Lung microvascular endothelial cell (primary cell): ENCODE data around the gene ITGA6. TPM values are rescaled to one million over a fixed set of nuclear protein-coding genes. Genes with fewer than 3 reads are reported as not detected.
A peak's percentile ranks its signal among the peaks of the same experiment; 100 is the strongest.

Experiments used
- DNase-seq, 2 donors: peaks; one replicate each; pipeline versions ENCODE4 v3.0.0 to v3.0.0-alpha.2; 2010; ENCODE audit warnings: low read depth in 2 of 2
- total RNA-seq: library from RNA; depleted of rRNA; stranded (reverse); fragments of >200 nt; gene quantifications from 2 replicates; pipeline ENCODE4 v1.2.1, GENCODE V29; 2014

Gene ITGA6
- total RNA-seq, 1 donor from 2014 or later: 91.1 TPM

DNA sequence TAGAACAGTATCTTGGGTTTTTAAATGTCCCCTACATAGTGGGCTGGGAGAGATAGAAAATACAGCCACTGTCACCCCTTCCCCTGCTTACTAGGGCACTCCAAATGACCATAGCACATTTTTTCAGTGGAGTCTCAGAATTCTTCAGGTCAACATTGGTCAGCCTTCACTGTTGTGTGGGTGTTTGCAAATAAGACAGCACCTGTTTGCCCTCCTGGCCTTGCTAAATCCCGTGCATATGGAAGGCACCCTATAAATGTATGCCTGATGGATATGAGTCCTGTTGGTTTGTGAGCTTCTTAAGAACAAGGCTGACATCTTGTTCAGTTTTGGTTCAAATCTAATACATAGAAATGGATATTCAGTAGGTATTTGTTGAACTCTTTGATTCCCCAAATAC lies 12.5 kb downstream of the ITGA6 start:
- no peak for DNase-seq

DNA sequence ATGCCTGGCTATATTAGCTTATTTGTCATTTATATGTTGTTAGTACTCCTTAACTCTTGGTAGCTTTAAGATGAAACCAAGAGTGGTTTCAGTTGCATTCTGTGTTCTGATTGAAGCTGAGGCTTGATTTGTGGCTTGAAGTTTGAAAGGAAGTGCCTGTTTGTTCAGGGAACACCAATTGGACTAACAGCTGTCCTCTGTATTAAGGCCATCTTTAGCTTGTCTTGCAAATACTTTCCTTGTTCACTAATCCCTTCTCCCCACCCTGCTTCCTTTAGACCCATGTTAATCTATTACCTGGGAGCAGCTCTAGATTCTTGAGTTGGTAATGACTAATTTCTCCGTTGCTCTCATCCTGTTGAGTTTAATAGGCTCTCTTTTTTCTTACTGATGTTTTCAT lies 13.4 kb downstream of the ITGA6 start:
- DNase-seq: peak in 1 of 2 donors; percentile 46

DNA sequence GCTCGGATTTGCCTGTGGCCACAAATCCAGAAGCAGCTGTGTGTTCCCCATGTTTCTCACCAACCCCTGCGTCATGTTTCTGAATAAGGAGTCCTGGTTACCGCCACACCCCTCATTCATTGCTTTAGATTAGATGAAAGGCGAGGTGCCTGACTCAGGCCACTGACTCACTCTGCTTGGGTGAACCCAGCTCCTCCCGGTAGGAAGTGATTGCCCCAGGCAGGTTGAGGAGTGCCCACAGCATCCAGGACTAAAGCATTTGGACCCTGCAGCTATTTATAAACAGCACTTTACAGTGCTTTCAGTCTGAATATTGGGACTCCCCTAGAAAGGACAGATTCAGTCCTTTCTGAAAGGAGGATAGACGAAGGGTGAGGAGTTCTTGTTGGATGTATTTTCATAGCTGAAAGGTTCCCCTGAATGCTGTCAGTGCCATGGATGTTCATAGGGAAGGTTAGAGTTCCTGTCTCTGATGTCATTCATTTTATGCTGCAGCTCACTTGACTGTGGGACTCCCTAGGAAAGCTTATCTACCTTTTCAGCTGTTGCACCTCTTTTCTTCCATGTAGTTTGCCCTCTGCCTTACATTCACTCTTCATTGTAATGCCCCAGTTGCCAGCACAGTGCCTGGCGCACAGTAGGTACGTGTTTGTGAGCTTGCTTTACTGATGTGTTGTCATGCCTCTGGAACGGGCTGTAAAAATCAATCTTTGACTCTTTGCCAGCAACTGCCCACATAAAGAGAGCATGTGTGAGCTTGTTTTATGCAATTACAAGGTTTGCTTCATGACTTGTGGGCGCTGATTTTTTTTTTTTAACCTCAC lies 14.9 kb downstream of the ITGA6 start:
- peak; percentile 53 to 89 for DNase-seq

- peak in 1 of 2 donors; percentile 55 for DNase-seq
Observed at GRCh38 chr2:172445851-172446250, 18.5 kb downstream of the ITGA6 start.

- DNase-seq: peak; percentile 45 to 79
Observed at GRCh38 chr2:172446474-172447063, 19.2 kb downstream of the ITGA6 start.

DNA sequence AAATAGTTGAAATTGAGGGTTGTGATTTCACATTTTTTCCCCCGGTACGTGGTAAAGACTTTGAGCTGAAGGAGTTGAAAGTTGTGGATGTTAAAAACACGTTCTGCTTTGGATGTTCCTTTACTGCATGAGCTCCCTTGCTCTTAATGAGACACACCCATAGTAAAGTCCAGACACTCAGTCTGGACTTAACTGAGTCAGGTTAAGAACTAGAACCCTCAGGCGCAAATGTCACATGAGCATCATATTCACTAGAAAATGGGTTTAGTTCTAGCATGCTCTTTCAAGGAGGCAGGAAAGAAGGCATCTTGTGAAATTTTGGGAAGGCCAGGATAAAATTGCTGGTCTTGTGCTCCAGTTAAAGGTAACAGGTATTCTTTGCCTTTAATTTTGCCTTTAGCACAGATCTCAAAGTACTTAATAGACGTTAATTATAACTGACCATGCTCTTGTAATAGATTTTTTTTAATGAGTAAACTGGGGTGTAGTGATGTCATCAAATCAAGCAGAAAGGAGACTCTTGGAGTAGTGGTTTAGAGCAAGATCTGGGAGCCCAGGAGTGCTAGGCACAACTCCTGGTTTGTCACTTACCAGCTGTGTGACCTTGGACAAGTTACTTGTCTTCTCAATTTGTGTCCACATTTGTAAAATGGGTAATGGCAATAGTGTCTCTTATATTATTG lies 20.6 kb downstream of the ITGA6 start:
- DNase-seq: no peak

DNA sequence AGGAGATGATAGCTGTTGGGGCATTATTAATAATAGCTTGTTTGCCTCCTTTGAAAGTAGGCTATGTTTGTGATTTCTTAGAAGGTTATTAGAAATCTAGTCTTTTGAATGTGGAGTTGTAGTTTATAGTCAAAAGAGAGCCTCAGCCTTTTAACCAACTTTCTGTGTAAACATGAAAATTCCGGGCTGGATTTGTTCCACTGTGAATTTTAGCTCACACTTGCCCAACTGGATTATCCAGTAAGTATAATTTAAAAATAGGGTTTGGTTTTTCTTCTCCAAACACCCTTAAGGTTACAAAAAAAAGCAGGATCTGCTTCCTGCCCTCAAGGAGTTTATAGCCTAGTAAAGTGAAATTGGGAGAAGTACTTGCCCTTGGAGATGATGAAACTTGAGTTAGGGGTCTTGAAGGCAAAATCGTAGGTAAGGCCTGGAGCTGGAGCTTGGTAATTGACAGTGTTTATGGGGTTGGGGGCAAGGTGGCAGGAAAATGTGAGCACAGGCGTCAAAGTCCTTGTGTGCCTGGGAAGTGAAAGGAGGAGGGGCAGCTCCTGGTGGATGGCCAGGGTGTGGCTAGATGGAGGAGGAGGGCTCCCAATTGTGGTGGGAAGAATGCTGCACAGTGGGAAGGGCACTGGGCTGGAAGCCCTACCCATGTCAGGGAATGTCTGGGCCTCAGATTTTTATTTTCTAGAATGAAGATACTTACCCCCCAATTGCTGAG lies 21.3 kb downstream of the ITGA6 start:
- DNase-seq: no peak

DNA sequence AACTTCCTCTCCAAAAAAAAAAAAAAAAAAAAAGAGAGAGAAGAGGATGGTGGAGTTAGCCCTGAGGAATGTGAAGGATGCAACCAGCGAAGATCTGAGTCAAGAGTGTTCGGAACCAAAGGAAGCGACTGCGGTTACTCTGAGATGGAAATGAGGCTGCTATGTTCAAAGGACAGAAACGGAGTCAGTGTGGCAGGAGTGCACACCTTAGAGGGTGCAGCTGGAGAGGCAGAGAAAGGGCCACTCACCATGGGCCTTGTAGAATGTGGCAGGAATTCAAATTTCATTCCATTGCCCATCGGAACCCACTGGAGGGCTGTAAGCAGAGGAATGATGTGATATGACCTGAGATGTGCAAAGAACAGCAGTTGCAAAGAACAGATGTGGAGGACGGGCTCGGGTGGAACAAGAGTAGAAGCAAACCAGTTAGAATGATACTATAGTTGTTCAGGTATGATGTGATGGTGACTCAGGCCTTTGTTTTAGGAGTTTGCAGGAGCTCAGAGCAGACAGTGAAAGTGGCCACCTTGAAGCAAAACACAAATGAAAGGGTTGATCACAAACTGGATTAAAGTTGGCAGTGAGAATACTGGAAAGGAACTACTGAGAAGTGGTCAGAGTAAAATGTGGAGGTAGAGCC lies 22.6 kb downstream of the ITGA6 start:
- no peak for DNase-seq

GRCh38 chr2:172451923-172452322 lies 24.5 kb downstream of the ITGA6 start:
- DNase-seq: no peak

DNA sequence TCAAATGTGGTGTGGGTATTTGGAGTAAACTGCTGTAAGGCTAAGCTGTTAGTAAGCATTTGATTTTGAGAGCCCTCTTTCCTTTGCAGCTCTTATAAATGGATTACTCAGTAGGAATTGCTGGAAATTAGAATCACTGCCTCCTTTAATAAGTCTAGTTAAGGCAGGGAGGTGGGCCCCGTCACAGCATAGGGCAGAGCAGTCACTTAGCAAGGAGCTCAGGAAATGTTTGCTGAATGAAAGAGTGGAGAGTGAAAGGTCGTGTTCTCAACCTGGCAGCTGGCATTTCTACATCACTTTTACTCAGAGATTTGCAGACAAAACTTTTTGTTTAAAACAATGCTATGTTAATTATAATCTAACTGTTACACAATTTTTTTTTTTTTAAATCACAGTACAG lies 25.5 kb downstream of the ITGA6 start:
- no peak for DNase-seq

DNA sequence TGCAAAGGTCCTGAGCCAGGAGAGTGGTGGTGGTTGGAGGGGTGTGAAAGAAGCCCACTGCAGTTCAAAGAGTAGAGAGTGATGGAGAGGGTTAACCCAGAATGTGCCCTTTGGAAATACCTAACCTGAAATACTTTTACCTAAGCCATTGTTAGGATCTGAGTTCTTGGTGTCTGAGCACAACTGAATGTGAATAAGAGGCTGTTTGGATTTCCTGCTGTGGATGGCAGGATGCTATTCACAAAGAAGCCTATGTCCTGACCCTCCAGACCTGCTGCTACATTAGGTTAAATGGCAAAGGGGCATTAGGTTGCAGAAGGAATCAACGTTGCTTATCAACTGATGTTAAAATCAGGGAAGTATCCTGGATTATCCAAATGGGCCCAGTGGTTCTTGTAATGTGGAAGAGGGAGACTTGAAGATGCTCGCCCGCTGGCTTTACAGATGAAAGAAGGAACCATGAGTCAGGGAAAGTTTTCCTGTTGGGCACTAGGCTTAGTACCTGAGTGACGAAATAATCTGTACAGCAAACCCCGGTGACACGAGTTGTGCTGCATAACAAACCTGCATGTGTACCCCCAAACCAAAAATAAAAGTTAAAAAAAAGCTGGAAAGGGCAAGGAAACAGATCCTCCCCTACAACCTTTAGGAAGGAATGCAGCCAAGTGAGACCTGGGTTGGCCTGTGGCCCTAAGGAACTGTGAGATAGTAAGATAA lies 27.2 kb downstream of the ITGA6 start:
- DNase-seq: no peak

- DNase-seq: no peak
Observed at GRCh38 chr2:172455121-172455515, 27.7 kb downstream of the ITGA6 start.

DNA sequence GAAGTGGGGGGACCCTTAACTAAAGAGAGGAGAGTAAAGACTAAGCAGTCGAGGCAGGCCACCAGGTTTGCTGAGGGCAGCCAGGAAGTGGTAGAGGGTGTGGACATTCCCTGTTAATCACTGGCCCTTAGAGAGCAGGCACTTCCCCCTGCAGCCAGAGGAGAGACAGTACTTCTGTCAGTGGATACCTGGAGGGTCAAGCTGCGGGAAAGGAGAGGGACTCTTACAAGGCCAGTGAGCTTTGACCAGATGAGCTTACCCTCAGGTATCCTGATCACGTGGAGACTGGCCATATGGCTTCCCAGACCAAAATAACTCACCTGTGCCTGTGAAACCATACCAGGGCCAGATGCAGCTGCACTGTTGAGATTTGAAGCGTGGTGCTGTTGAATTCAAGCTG lies 28.6 kb downstream of the ITGA6 start:
- DNase-seq: no peak

DNA sequence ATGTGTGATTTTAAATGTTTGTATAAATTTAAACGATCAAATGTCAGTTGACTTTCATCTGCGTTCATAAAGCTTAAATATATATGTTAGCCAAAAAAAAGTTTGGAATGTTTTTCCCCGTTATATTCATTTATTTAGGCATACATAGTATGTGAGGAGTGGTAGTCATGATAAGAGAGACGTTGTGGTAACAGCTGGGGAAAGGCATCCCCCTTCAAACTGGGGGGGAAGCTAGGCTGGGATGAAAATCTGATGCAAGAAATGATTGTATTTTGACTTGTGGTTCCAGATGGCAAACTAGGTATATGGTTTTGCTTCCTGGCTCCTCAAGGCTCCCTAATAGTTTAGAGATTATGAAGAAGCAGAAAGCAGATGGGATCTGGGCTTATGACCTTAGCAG lies 30.1 kb downstream of the ITGA6 start:
- DNase-seq: no peak

- DNase-seq: no peak
Observed at GRCh38 chr2:172458561-172459124, 31.3 kb downstream of the ITGA6 start.

- DNase-seq: no peak
Observed at GRCh38 chr2:172460780-172461201, 33.4 kb downstream of the ITGA6 start.

GRCh38 chr2:172461591-172462372 lies 34.4 kb downstream of the ITGA6 start:
- DNase-seq: peak; percentile 55 to 76

DNA sequence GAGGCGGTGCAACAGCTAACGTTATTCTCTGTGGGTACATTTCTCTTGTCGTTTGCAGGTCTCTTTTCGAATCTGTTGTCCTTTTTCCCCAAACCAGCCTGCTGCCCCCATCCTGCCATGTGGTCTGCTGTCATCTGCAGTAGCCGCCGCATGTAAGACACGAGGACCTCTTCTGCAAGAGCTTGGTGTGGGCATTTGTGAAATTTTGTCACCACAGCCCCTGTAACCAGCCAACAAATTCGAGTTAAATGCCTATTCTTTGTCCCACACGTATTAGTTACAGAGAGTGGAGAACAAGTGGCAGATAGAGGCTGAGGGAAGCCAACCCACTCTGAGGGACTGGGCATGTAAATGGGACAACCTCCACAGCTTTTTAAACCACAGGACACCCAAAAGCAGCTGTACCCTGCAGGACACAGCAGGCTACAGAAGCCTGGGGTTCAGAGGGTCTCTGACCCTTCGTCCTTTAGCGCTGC lies 35.0 kb downstream of the ITGA6 start:
- DNase-seq: no peak

DNA sequence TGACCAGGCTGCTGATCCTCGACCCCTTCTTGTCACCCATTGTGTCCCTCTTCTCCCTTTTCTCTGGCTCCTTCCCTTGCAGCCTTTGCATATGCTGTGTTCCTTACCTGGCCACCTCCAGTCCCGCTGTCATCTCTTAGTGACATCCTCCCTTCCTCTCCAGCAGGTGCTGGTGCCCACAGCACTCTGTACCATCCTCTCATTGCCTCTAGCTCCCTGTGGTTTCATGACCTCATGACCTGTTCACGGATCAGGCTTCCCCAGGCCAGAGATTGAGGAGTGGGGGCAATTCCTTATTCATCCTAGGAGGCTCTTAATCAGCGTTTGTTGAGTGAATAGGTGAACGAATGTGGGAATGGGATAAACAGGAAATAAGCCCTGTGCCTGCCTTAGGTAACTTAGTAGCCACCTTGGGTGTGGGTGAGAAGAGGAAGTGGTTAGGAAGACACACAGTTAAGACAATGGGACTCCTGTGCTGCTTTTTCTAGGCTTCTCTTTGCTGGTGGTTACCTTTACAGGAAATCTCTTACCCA lies 35.5 kb downstream of the ITGA6 start:
- no peak for DNase-seq
